RPMI7951 (cell line): Measurements from ENCODE around the gene APOBEC3H. TPM values are rescaled to one million over a fixed set of nuclear protein-coding genes. Genes with fewer than 3 reads are reported as not detected.

Source experiments
- DNase-seq: peaks from one replicate; pipeline ENCODE4 v3.0.0-alpha.2; 2012; ENCODE audit warnings: low read depth
- total RNA-seq: library from RNA; depleted of rRNA; stranded (reverse); fragments of >200 nt; shearing (Covaris generic); gene quantifications from 2 replicates; pipeline ENCODE4 v1.2.3, GENCODE V29; 2014

The APOBEC3H gene
- total RNA-seq, 1 experiment from 2014 or later: not detected

- no peak for DNase-seq
Observed at GRCh38 chr22:39110631-39111561, 13.9 kb downstream of the APOBEC3H start.

- DNase-seq: no peak
Observed at GRCh38 chr22:39114112-39114511, 17.1 kb downstream of the APOBEC3H start.

GRCh38 chr22:39115570-39115969 lies 18.5 kb downstream of the APOBEC3H start:
- no peak for DNase-seq

GRCh38 chr22:39115977-39116621 lies 19.1 kb downstream of the APOBEC3H start:
- no peak for DNase-seq

GRCh38 chr22:39117585-39118191 lies 20.6 kb downstream of the APOBEC3H start:
- DNase-seq: peak; percentile 56

GRCh38 chr22:39120983-39121382 lies 23.9 kb downstream of the APOBEC3H start:
- no peak for DNase-seq

GRCh38 chr22:39122772-39123470 lies 25.9 kb downstream of the APOBEC3H start:
- DNase-seq: no peak

GRCh38 chr22:39123751-39124581 lies 26.9 kb downstream of the APOBEC3H start:
- DNase-seq: no peak

- no peak for DNase-seq
Observed at GRCh38 chr22:39125622-39126021, 28.6 kb downstream of the APOBEC3H start.

GRCh38 chr22:39128508-39128907 lies 31.5 kb downstream of the APOBEC3H start:
- no peak for DNase-seq

- DNase-seq: no peak
Observed at GRCh38 chr22:39129081-39129480, 32.0 kb downstream of the APOBEC3H start.

- no peak for DNase-seq
Observed at GRCh38 chr22:39129746-39130145, 32.7 kb downstream of the APOBEC3H start.

- no peak for DNase-seq
Observed at GRCh38 chr22:39130152-39130704, 33.2 kb downstream of the APOBEC3H start.

- DNase-seq: no peak
Observed at GRCh38 chr22:39130892-39131855, 34.1 kb downstream of the APOBEC3H start.

GRCh38 chr22:39132281-39132680 lies 35.2 kb downstream of the APOBEC3H start:
- no peak for DNase-seq

- no peak for DNase-seq
Observed at GRCh38 chr22:39132871-39133524, 36.0 kb downstream of the APOBEC3H start.

GRCh38 chr22:39133871-39134270 lies 36.8 kb downstream of the APOBEC3H start:
- no peak for DNase-seq

GRCh38 chr22:39134366-39135091 lies 37.5 kb downstream of the APOBEC3H start:
- no peak for DNase-seq
